ENCODE results near the gene BHLHA15.

GRCh38 chr7:98194672-98195457, 16.4 kb upstream of the BHLHA15 start:
- TF ChIP-seq POLR2AphosphoS5 (IDR thresholded peaks at IDR 0.05) (no peak), CTCF (IDR thresholded peaks at IDR 0.05) (no peak)

Data from gastroesophageal sphincter (tissue), 3 donors.